ENCODE data around the gene TPK1.
"Not testable (repeated sequence)": the region's sequence is repeated elsewhere in the genome, so short reads cannot be mapped to it uniquely, and the experiment has no call there.

TPK1 gene

GRCh38 chr7:144729226-144729625, 106.6 kb downstream of the TPK1 start:
- no peaks in the 10 kb centered on the region for H3K4me1 ChIP-seq (ENCODE audit: insufficient read depth, low read length, severe bottlenecking)
- H2AFZ ChIP-seq (ENCODE audit: low read length) = 0 out of 2 replicates have a peak overlapping the region, but pooled peaks have one; percentile 5
- H3K9ac ChIP-seq (ENCODE audit: low read length) = no peak overlapping the region
- no peaks in the 10 kb centered on the region for H3K9me3 ChIP-seq (ENCODE audit: low read length)
- no peaks in the 10 kb centered on the region for H3K79me2 ChIP-seq (ENCODE audit: insufficient read depth, low read length)
- H3K4me3 ChIP-seq (ENCODE audit: low read depth, low read length, poor library complexity, severe bottlenecking) = no peak overlapping the region
- no peak overlapping the region for H3K27ac ChIP-seq (ENCODE audit: low read depth, low read length, poor library complexity, severe bottlenecking)
- TF ChIP-seq EZH2 (IDR thresholded peaks at IDR 0.05; ENCODE audit: borderline replicate concordance, low read length) (no peak), CTCF (IDR thresholded peaks at IDR 0.05; ENCODE audit: low read length) (no peak)
- H3K4me2 ChIP-seq (ENCODE audit: low read length) = no peak overlapping the region
- no peaks in the 10 kb centered on the region for H3F3A ChIP-seq (ENCODE audit: insufficient read depth, low read length)
- H3K9me2 ChIP-seq (ENCODE audit: low read depth, low read length) = peaks cover 4% of the 10 kb centered on the region
- no peaks in the 10 kb centered on the region for H3K36me3 ChIP-seq (ENCODE audit: insufficient read depth, low read length)
- H3K27me3 ChIP-seq (ENCODE audit: insufficient read depth, low read length) = no peaks in the 10 kb centered on the region
- no peaks in the 10 kb centered on the region for H4K20me1 ChIP-seq (ENCODE audit: insufficient read depth, low read length)

GRCh38 chr7:144728551-144728950, 107.3 kb downstream of the TPK1 start:
- Histone ChIP-seq H3K4me1 (ENCODE audit: insufficient read depth, low read length, severe bottlenecking) (no peaks in the 10 kb centered on the region), H3F3A (ENCODE audit: insufficient read depth, low read length) (no peaks in the 10 kb centered on the region), H3K4me2 (ENCODE audit: low read length) (no peak overlapping the region), H2AFZ (ENCODE audit: low read length) (no peak overlapping the region), H3K27ac (ENCODE audit: low read depth, low read length, poor library complexity, severe bottlenecking) (no peak overlapping the region), H3K4me3 (ENCODE audit: low read depth, low read length, poor library complexity, severe bottlenecking) (no peak overlapping the region), H4K20me1 (ENCODE audit: insufficient read depth, low read length) (no peaks in the 10 kb centered on the region), H3K79me2 (ENCODE audit: insufficient read depth, low read length) (no peaks in the 10 kb centered on the region), H3K36me3 (ENCODE audit: insufficient read depth, low read length) (no peaks in the 10 kb centered on the region), H3K9ac (ENCODE audit: low read length) (no peak overlapping the region), H3K27me3 (ENCODE audit: insufficient read depth, low read length) (no peaks in the 10 kb centered on the region), H3K9me3 (ENCODE audit: low read length) (no peaks in the 10 kb centered on the region), H3K9me2 (ENCODE audit: low read depth, low read length) (peaks cover 4% of the 10 kb centered on the region)
- TF ChIP-seq EZH2 (IDR thresholded peaks at IDR 0.05; ENCODE audit: borderline replicate concordance, low read length) = no peak
- TF ChIP-seq CTCF (IDR thresholded peaks at IDR 0.05; ENCODE audit: low read length) = no peak

- not testable (repeated sequence) for H3K9me2 ChIP-seq (ENCODE audit: low read depth, low read length); H3K9ac ChIP-seq (ENCODE audit: low read length); H3K9me3 ChIP-seq (ENCODE audit: low read length); H3K4me2 ChIP-seq (ENCODE audit: low read length); H3K4me3 ChIP-seq (ENCODE audit: low read depth, low read length, poor library complexity, severe bottlenecking); H3K79me2 ChIP-seq (ENCODE audit: insufficient read depth, low read length); H3K4me1 ChIP-seq (ENCODE audit: insufficient read depth, low read length, severe bottlenecking); H3K27ac ChIP-seq (ENCODE audit: low read depth, low read length, poor library complexity, severe bottlenecking); H2AFZ ChIP-seq (ENCODE audit: low read length); H3F3A ChIP-seq (ENCODE audit: insufficient read depth, low read length); H3K27me3 ChIP-seq (ENCODE audit: insufficient read depth, low read length); H4K20me1 ChIP-seq (ENCODE audit: insufficient read depth, low read length); H3K36me3 ChIP-seq (ENCODE audit: insufficient read depth, low read length)
- peak; percentile 52 for TF ChIP-seq CTCF (IDR thresholded peaks at IDR 0.05; ENCODE audit: low read length)
These were observed 109.0 kb downstream of the TPK1 start for GRCh38 chr7:144726840-144727239.

Data from OCI-LY1 (cell line).